IPS DF 6.9 (cell line): ENCODE data around the gene CBX2.

Source experiments
- DNase-seq: peaks from one replicate; pipeline ENCODE4 v3.0.0-alpha.2; 2013; ENCODE audit warnings: low read depth, low spot score
- H3K27ac ChIP-seq: one replicate; pipeline ENCODE4 v1.5.1; 2013; ENCODE audit warnings: low read length, control low read depth
- H3K27me3 ChIP-seq: 2 replicates; pipeline ENCODE4 v1.6.1; 2013; ENCODE audit warnings: mild to moderate bottlenecking, low read length; ENCODE audit not compliant: control insufficient read depth, insufficient read depth
- H3K36me3 ChIP-seq: 2 replicates; pipeline ENCODE4 v1.6.1; 2013; ENCODE audit warnings: low read length; ENCODE audit not compliant: control insufficient read depth, insufficient read depth
- H3K4me1 ChIP-seq: 2 replicates; pipeline ENCODE4 v1.6.1; 2013; ENCODE audit warnings: low read length; ENCODE audit not compliant: control insufficient read depth, insufficient read depth
- H3K4me3 ChIP-seq: 2 replicates; pipeline ENCODE4 v1.5.1; 2013; ENCODE audit warnings: mild to moderate bottlenecking, low read length
- H3K9me3 ChIP-seq: 2 replicates; pipeline ENCODE4 v1.6.1; 2013; ENCODE audit warnings: low read length, inconsistent platforms; ENCODE audit not compliant: control insufficient read depth, insufficient read depth
- WGBS: extraction: QIAGEN DNeasy Blood & Tissue Kit; methylation state at CpG from one replicate; pipeline ENCODE4 v1.1.7; 2013; ENCODE audit warnings: mixed read lengths, missing lambda C conversion rate; ENCODE audit not compliant: insufficient read length, insufficient coverage; 5-methylcytosine and 5-hydroxymethylcytosine counted together

The CBX2 gene

DNA sequence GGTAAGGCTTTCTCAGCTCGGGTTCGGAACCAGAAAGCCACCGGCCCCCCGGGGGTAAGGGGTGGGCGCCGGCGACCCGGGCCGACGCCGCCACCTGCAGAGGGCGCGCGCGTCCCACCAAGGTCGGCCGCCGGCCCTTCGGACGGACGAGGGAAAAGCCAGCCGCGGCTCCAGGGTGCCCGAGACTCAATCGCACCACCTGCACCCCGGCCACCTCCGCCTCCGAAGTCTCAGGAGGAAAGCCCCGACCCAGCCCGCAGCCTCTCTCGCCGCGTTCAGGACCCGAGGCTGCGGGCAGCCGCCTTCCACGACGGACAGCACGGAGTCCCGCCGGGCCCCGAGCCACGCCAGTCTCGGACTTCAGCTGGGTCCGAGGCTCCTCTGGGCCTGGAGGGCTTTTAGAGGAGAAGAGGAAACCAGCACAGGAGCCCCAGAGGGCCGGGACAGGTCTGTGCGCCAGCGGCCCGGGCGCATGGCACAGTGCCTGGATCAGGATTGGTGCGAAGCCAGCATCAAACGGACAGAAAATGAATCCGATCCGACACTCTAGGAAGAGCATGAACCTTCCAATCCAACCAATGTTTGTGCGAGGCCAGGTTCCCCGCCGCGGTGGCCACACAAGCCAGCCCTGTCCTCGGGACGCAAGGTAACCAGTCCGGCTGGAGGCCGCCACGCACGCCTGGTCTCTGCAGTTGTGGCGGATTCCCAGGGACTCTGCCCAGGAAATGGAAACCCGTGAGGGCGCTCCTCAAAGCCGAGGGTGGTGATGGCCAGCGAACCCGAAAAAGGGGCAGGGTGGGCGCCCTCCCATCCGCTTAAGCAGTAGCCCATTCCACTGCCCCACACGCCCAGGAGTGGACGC, 12.2 kb downstream of the CBX2 start:
- peak overlapping the region; percentile 15; the same call in 1 of the 2 replicates for H3K4me3 ChIP-seq
- H3K36me3 ChIP-seq = peaks cover 1% of the 10 kb centered on the region; the same call in 1 of the 2 replicates
- no peak for DNase-seq
- no peak overlapping the region for H3K27ac ChIP-seq
- peaks cover 50% of the 10 kb centered on the region for H3K27me3 ChIP-seq
- no peaks in the 10 kb centered on the region for H3K9me3 ChIP-seq
- peaks cover 11% of the 10 kb centered on the region for H3K4me1 ChIP-seq
- no CpG with 5 or more reads among the region's 74 CpGs for WGBS

DNA sequence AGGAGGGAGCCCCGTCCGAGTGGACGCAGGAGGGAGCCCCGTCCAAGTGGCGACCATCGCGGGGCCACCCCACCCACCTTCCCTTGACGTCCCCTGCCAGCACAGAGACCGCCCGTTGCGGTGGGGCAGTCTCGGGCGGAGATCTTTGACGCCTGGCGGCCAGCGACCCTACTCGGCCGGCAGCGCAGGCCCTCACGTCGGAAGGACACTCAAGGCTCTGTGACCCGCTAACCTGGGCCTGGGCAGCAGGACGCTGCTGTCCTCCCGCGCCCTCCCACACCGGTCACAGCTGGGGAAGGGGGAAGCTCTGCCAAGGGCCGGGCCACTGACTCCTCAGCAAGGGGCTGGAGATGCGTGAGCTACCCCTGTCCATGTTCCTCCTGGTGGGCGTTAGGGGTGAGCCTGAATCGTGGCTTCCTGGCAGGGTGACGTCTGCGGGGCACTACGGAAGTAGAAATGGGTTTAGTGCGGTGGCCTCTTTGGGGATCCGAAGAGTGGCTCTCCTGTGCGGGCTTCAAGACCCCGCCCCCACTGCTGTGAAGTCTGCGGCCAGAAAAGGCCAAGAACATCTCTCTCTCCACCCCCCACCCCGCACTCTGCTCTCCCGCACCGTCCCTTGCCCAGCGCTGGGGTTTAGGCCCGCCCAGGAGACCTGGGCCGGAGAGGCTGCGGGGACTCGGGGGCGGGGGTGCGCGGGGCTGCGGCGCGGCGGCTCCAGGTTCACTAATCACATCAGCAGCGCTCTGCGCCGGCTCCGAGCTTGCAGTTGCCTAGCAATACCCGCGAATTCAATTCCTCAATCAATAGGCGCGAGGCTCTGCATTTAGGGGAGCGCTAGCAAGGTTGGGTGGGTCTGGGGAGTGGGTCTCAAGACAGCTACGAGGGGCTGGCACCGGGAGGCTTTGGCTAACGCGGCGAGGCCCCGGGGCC, 13.1 kb downstream of the CBX2 start:
- Histone ChIP-seq H3K36me3 (no peaks in the 10 kb centered on the region; the same call in 1 of the 2 replicates), H3K4me3 (no peak overlapping the region), H3K27ac (no peak overlapping the region), H3K9me3 (no peaks in the 10 kb centered on the region), H3K27me3 (peaks cover 59% of the 10 kb centered on the region), H3K4me1 (peaks cover 12% of the 10 kb centered on the region)
- WGBS = no CpG with 5 or more reads among the region's 68 CpGs
- DNase-seq = no peak

GRCh38 chr17:79791735-79792161, 13.8 kb downstream of the CBX2 start:
- no peak for DNase-seq
- Histone ChIP-seq H3K9me3 (no peaks in the 10 kb centered on the region), H3K4me1 (peaks cover 14% of the 10 kb centered on the region), H3K4me3 (no peak overlapping the region), H3K36me3 (no peaks in the 10 kb centered on the region; the same call in 1 of the 2 replicates), H3K27ac (no peak overlapping the region), H3K27me3 (peaks cover 63% of the 10 kb centered on the region)
- no CpG with 5 or more reads among the region's 26 CpGs for WGBS

DNA sequence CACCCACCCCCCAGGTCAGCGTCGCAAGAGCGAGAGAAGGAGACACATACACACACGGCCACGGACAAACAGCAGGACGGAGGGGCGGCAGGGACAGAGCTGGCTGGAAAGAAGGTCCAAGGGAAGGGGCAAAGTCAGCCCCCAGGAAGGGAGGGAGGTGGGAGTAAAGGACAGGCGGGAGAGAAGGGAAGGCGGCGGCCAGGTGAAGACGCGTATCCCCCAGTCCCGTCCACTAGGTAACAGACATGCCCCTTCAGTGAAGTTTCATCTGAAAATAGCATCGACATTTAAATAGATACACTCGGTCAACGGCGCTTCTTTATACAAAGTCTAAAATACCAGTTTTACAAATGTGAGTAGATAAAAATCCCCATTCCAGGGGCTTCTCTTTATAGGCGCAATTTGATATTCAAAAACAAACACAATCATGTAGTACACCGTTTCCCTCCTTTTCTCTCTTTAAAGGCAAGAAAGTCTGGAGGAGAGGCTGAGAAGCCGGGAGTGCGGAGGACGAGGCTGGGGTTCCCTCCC, 14.5 kb downstream of the CBX2 start:
- Histone ChIP-seq H3K27ac (no peak overlapping the region), H3K36me3 (no peaks in the 10 kb centered on the region; the same call in 1 of the 2 replicates), H3K4me3 (no peak overlapping the region), H3K9me3 (no peaks in the 10 kb centered on the region), H3K27me3 (peaks cover 63% of the 10 kb centered on the region), H3K4me1 (peaks cover 14% of the 10 kb centered on the region)
- DNase-seq = no peak
- WGBS = no CpG with 5 or more reads among the region's 22 CpGs

GRCh38 chr17:79792984-79793923, 15.3 kb downstream of the CBX2 start:
- Histone ChIP-seq H3K4me1 (peaks cover 16% of the 10 kb centered on the region), H3K36me3 (no peaks in the 10 kb centered on the region; the same call in 1 of the 2 replicates), H3K4me3 (no peak overlapping the region; the same call in 1 of the 2 replicates), H3K27ac (no peak overlapping the region), H3K9me3 (no peaks in the 10 kb centered on the region), H3K27me3 (peaks cover 66% of the 10 kb centered on the region)
- DNase-seq = no peak
- WGBS = no CpG with 5 or more reads among the region's 63 CpGs

DNA sequence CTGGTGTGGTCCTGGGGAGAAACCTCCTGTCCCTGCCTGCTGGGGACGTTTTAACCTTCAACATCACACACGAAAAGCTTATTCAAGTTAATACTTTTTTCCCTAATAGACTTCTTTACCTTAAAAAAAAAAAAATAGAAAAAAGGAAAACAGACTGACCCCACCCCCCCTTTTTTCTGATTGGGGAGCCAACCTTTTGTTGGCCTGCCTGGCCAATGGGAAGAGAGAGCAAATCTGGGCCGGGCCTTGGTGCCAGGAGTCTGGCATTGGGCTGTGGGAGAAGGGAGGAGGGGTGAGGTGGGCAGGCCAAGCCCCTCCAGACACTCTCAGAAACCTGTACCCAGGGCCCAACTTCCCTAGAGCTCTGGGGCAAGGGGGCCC, 16.0 kb downstream of the CBX2 start:
- no peak for DNase-seq
- Histone ChIP-seq H3K9me3 (no peaks in the 10 kb centered on the region), H3K27ac (no peak overlapping the region), H3K27me3 (peaks cover 73% of the 10 kb centered on the region), H3K36me3 (no peaks in the 10 kb centered on the region; the same call in 1 of the 2 replicates), H3K4me1 (peaks cover 12% of the 10 kb centered on the region), H3K4me3 (no peak overlapping the region)
- WGBS = no CpG with 5 or more reads among the region's 3 CpGs

- no peaks in the 10 kb centered on the region for H3K9me3 ChIP-seq
- H3K4me3 ChIP-seq = 0 out of 2 replicates have a peak overlapping the region, but pooled peaks have one; percentile 3
- no CpG with 5 or more reads among the region's 47 CpGs for WGBS
- peaks cover 12% of the 10 kb centered on the region for H3K4me1 ChIP-seq
- DNase-seq = no peak
- no peaks in the 10 kb centered on the region; the same call in 1 of the 2 replicates for H3K36me3 ChIP-seq
- peaks cover 83% of the 10 kb centered on the region for H3K27me3 ChIP-seq
- H3K27ac ChIP-seq = no peak overlapping the region
Measured at GRCh38 chr17:79794659-79795511, 16.9 kb downstream of the CBX2 start.

DNA sequence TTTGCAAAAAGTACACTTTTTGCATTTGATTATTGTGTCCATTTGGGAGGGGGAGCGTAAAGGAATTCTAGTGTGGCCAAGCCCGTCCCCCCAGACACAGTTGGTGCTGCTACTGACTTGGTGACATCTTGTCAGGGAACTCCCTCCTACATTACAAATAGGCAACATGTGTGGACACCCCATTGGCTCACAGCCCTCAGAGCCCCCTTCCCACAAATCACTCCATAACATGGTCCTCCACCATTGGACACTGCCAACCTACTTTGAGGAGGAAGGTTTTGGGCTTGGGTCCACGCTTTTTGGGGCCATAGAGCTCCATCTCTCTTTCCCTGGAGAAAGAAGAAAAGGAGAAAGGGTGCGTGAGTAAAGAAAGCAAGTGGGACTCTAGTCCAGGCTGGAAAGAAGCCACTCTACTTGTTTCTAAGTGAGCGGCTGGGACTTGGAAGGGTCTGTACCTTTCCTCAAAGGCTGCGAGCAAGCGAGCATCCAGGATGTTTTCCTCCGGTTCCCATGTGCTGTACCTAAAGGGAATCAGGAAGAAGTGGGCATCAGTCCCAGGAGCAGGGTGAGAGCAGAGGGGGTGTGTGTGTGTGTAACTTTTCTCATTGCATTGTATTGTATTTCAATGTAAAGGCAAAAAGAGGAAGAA, 18.0 kb downstream of the CBX2 start:
- Histone ChIP-seq H3K36me3 (no peaks in the 10 kb centered on the region), H3K27me3 (peaks cover 77% of the 10 kb centered on the region), H3K27ac (no peak overlapping the region), H3K9me3 (no peaks in the 10 kb centered on the region), H3K4me3 (no peak overlapping the region; the same call in 1 of the 2 replicates), H3K4me1 (peaks cover 12% of the 10 kb centered on the region)
- no peak for DNase-seq
- WGBS = no CpG with 5 or more reads among the region's 8 CpGs

DNA sequence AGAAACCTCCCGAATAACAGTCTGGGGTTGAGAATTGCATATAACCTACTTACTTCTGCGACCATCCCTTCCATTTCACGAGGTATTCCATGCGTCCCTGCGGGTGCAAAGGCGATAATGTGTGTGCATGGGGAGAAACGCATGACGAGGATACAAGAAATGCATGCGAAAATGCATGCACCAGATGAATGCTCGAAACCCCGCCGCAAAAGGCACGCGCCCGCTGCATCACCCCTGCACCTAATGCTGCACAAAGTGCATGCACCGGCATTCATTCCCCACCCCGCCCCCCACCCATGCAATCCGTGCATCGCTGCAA, 18.5 kb downstream of the CBX2 start:
- Histone ChIP-seq H3K27ac (no peak overlapping the region), H3K27me3 (peaks cover 76% of the 10 kb centered on the region), H3K4me3 (peak overlapping the region; percentile 44; the same call in 1 of the 2 replicates), H3K4me1 (peaks cover 12% of the 10 kb centered on the region), H3K9me3 (no peaks in the 10 kb centered on the region), H3K36me3 (no peaks in the 10 kb centered on the region)
- no peak for DNase-seq
- WGBS = no CpG with 5 or more reads among the region's 19 CpGs
